Astrocyte of the spinal cord (primary cell): ENCODE data around the gene VAPA.

Source experiments
- DNase-seq: peaks from one replicate; pipeline ENCODE4 v3.0.0; 2011; ENCODE audit warnings: low read depth, low spot score
- H3K4me3 ChIP-seq: 2 replicates; pipeline ENCODE4 v1.5.1; 2011; ENCODE audit warnings: low read depth, mild to moderate bottlenecking, low read length, moderate library complexity
- in situ Hi-C: cut with HindIII; loops from 2 replicates; pipeline ENCODE4 v1.10.0; 2017; ENCODE audit warnings: low sequenced_read_pairs
- TF ChIP-seq, protein P1 (sequence below): IDR thresholded peaks from 2 replicates; pipeline ENCODE4 v1.5.1; 2012; ENCODE audit warnings: low read depth, mild to moderate bottlenecking, low read length, inconsistent platforms

Gene VAPA

DNA sequence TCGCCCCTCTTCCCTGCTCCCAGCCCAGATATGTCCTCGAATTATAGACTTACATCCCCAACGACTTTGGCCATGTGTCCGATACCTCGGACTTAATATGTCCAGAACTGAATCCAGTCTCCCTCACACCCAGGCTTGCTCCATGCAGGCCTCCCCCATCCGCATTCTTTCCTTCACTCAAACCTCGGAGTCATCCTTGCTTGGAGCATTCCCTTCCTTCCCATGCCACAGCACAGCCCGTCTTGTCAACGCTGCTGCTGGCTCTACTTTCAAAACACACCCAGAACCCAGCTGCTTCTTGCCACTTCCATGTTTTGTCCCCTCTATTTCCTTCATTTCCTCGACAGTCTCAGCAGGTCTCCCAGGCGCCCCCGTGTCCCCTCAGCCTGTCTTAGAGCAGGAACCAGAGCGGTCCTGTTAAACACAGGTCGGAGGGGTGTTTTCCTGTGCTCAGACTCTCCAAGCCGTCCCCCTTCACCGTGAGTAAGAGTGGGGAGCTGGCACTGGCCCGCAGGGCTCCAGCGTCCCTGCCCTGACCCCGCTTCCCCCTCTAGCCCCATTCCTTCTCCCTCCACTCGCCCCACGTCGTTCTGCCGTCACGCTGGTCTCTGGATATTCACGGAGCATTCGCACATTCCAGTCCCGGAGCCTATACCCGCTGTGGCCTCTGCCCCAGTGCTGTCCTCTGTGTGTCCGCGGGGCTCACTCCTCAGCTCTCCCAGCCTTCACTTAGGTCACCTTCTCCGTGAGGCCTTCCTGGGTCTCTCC is 54.4 kb downstream of the VAPA start:
- in situ Hi-C loops = no loop called here
- no peak overlapping the region for H3K4me3 ChIP-seq
- no peak for DNase-seq
- TF ChIP-seq, protein P1, sequence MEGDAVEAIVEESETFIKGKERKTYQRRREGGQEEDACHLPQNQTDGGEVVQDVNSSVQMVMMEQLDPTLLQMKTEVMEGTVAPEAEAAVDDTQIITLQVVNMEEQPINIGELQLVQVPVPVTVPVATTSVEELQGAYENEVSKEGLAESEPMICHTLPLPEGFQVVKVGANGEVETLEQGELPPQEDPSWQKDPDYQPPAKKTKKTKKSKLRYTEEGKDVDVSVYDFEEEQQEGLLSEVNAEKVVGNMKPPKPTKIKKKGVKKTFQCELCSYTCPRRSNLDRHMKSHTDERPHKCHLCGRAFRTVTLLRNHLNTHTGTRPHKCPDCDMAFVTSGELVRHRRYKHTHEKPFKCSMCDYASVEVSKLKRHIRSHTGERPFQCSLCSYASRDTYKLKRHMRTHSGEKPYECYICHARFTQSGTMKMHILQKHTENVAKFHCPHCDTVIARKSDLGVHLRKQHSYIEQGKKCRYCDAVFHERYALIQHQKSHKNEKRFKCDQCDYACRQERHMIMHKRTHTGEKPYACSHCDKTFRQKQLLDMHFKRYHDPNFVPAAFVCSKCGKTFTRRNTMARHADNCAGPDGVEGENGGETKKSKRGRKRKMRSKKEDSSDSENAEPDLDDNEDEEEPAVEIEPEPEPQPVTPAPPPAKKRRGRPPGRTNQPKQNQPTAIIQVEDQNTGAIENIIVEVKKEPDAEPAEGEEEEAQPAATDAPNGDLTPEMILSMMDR = no peak

DNA sequence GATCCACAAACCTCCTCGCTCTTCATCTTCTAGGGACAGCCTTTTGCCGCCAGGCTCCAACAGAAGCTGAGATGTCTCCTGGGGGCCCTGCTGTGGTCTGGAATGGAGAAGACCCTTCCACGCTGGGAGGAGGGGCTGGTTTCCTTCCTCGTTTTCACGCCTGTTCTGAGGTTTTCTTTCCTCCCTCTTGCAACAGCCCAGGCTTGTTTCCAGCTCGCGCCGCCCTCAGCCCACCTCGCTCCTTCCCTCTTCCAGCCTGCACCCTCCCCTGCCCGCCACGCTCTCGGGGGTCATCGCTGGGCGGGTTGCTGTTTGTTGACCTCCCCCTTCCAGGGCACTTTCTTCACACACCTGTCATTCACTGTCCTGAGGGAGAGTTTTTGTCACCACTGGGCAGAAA is 55.4 kb downstream of the VAPA start:
- no peak overlapping the region for H3K4me3 ChIP-seq
- DNase-seq = no peak
- TF ChIP-seq, protein P1 = no peak
- in situ Hi-C loops = no loop called here

DNA sequence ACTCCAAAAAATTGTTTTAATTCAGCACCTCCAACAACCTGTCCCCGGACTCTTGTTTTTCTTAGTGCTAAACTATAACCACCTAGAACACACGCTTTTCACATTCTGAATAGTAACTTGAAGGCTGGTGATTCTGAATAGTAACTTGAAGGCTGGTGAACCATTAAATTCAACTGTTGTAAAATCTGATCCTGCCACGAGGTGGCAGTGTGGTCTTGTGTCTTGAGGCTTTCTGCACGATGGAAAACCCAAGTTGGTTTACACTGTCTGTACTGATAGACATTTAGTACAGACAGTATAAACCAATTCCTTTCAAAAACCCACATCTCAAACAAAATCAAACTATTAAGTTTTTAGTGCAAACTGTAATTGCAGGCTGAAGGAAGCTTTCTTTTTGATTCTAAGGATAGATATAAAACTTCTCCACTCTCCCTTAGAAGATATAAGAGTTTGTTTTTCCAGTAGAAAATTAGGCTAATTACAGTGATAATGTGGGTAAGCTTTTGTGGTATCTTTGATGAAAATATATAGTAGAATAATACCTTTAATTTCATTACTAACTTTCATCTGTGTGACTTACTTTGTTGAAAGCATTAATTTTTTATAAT is 57.6 kb downstream of the VAPA start:
- no peak overlapping the region for H3K4me3 ChIP-seq
- TF ChIP-seq, protein P1 = peak; percentile 61
- DNase-seq = peak; percentile 87
- in situ Hi-C loops = no loop called here

DNA sequence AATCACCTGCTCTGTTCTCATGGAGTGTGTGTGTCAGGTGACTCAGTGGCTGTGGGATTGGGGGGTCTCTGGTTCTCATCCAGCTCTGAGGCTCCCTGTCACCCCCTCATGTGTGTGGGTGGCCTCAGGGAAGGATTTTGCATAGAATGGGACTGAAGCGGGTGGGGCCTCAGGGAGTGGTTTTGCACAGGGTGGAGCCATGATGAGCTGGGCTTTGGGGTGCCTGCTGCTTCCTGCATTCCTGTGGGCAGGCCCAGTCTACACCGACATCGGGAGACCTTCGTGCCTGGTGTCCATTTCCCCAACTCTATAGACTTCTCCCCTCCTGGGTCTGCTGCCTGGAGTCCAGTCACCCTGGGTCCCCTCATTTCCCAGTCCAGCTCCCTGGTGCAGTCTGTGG is 59.7 kb downstream of the VAPA start:
- TF ChIP-seq, protein P1 = no peak
- in situ Hi-C loops = no loop called here
- no peak overlapping the region for H3K4me3 ChIP-seq
- no peak for DNase-seq

DNA sequence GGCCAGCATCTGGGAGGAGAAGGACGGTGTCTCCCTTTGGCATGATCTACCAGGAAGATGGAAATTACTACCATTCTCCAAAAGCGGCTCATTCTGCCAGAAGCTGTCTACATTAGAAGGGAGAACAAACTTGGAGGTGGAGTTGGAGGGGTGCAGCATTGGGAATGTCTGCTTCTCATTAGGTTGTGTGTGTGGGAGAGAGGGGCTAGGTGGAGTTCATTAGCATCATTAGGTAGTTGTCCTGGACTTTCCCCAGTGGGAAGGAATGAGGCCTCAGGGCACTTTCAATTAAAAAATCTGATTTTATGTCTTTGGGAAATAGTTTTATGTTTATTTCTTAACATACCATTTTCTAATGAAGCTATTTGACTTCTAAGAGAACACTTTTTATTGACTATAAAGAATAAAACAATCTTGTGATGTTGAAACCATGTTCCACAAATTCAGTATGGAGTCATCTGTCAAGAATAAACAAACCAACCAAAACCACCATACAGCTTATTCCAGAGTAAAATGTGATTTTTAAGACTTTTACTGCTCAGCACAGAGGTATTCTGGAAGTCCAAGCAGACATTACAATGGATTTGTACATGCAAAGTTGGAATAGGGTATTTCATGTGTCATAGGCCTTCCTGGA is 60.6 kb downstream of the VAPA start:
- no peak overlapping the region for H3K4me3 ChIP-seq
- TF ChIP-seq, protein P1 = no peak
- no peak for DNase-seq
- in situ Hi-C loops = no loop called here

DNA sequence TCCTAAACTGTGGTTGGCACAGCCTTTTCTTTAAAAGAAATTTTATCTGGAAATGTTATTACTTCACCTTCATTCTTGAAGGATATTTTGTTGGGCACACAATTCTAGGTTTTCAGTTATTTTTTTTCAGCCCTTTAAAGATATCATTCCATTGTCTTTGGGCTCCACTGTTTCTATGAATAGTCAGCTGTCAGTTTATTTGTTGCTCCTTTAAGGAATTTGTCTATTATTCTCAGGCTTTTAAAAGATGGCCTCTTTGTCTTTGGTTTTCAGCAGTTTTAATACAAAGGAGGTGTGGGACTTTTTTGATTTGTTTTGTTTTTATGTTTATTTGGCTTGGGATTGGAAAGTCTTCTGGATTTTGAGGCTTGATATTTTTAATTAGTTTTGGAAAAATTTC is 61.8 kb downstream of the VAPA start:
- in situ Hi-C loops = no loop called here
- no peak for DNase-seq
- TF ChIP-seq, protein P1 = no peak
- no peak overlapping the region for H3K4me3 ChIP-seq
